Measurements from ENCODE around the gene CYP27B1.

The CYP27B1 gene

GRCh38 chr12:57781244-57781643 lies 14.4 kb upstream of the CYP27B1 start:
- Histone ChIP-seq H3K9me3 (ENCODE audit: control insufficient read depth, low read length) (no peaks in the 10 kb centered on the region), H3K9ac (no peak overlapping the region), H3K79me2 (peaks cover 14% of the 10 kb centered on the region), H3K36me3 (ENCODE audit: control insufficient read depth, insufficient read depth, low read length) (no peaks in the 10 kb centered on the region), H3K4me2 (ENCODE audit: low read length) (no peak overlapping the region), H3K4me3 (ENCODE audit: low read depth, low read length) (no peak overlapping the region), H2AFZ (no peak overlapping the region), H3K27ac (no peak overlapping the region), H3K4me1 (peaks cover 9% of the 10 kb centered on the region), H3K27me3 (ENCODE audit: control insufficient read depth, insufficient read depth, low read length) (no peaks in the 10 kb centered on the region)
- no peak for TF ChIP-seq CTCF (IDR thresholded peaks at IDR 0.05)

- H3K9ac ChIP-seq, result no peak overlapping the region
- no peak for TF ChIP-seq CTCF (IDR thresholded peaks at IDR 0.05)
- H3K4me1 ChIP-seq, result peaks cover 9% of the 10 kb centered on the region
- no peaks in the 10 kb centered on the region for H3K9me3 ChIP-seq (ENCODE audit: control insufficient read depth, low read length)
- H3K4me2 ChIP-seq (ENCODE audit: low read length), result no peak overlapping the region
- no peak overlapping the region for H2AFZ ChIP-seq
- H3K79me2 ChIP-seq, result peaks cover 14% of the 10 kb centered on the region
- H3K27me3 ChIP-seq (ENCODE audit: control insufficient read depth, insufficient read depth, low read length), result no peaks in the 10 kb centered on the region
- no peak overlapping the region for H3K27ac ChIP-seq
- H3K36me3 ChIP-seq (ENCODE audit: control insufficient read depth, insufficient read depth, low read length), result no peaks in the 10 kb centered on the region
- no peak overlapping the region for H3K4me3 ChIP-seq (ENCODE audit: low read depth, low read length)
Observed at GRCh38 chr12:57780284-57780897, 13.5 kb upstream of the CYP27B1 start.

GRCh38 chr12:57779736-57780135 lies 12.9 kb upstream of the CYP27B1 start:
- no peaks in the 10 kb centered on the region for H3K9me3 ChIP-seq (ENCODE audit: control insufficient read depth, low read length)
- TF ChIP-seq CTCF (IDR thresholded peaks at IDR 0.05), result no peak
- H3K36me3 ChIP-seq (ENCODE audit: control insufficient read depth, insufficient read depth, low read length), result no peaks in the 10 kb centered on the region
- peaks cover 14% of the 10 kb centered on the region for H3K79me2 ChIP-seq
- no peak overlapping the region for H2AFZ ChIP-seq
- no peak overlapping the region for H3K27ac ChIP-seq
- no peaks in the 10 kb centered on the region for H3K27me3 ChIP-seq (ENCODE audit: control insufficient read depth, insufficient read depth, low read length)
- H3K9ac ChIP-seq, result no peak overlapping the region
- H3K4me1 ChIP-seq, result peaks cover 9% of the 10 kb centered on the region
- no peak overlapping the region for H3K4me3 ChIP-seq (ENCODE audit: low read depth, low read length)
- no peak overlapping the region for H3K4me2 ChIP-seq (ENCODE audit: low read length)

- Histone ChIP-seq H3K9ac (no peak overlapping the region), H3K4me1 (peaks cover 9% of the 10 kb centered on the region), H3K4me2 (ENCODE audit: low read length) (no peak overlapping the region), H3K27me3 (ENCODE audit: control insufficient read depth, insufficient read depth, low read length) (no peaks in the 10 kb centered on the region), H2AFZ (no peak overlapping the region), H3K27ac (no peak overlapping the region), H3K79me2 (peaks cover 5% of the 10 kb centered on the region), H3K4me3 (ENCODE audit: low read depth, low read length) (no peak overlapping the region), H3K36me3 (ENCODE audit: control insufficient read depth, insufficient read depth, low read length) (no peaks in the 10 kb centered on the region), H3K9me3 (ENCODE audit: control insufficient read depth, low read length) (no peaks in the 10 kb centered on the region)
- no peak for TF ChIP-seq CTCF (IDR thresholded peaks at IDR 0.05)
Observed at GRCh38 chr12:57777911-57778310, 11.0 kb upstream of the CYP27B1 start.

- Histone ChIP-seq H3K4me3 (ENCODE audit: low read depth, low read length) (no peak overlapping the region), H3K9me3 (ENCODE audit: control insufficient read depth, low read length) (no peaks in the 10 kb centered on the region), H3K27me3 (ENCODE audit: control insufficient read depth, insufficient read depth, low read length) (no peaks in the 10 kb centered on the region), H3K79me2 (peaks cover 2% of the 10 kb centered on the region), H2AFZ (no peak overlapping the region), H3K27ac (no peak overlapping the region), H3K4me1 (peaks cover 10% of the 10 kb centered on the region), H3K9ac (no peak overlapping the region), H3K4me2 (ENCODE audit: low read length) (no peak overlapping the region), H3K36me3 (ENCODE audit: control insufficient read depth, insufficient read depth, low read length) (no peaks in the 10 kb centered on the region)
- TF ChIP-seq CTCF (IDR thresholded peaks at IDR 0.05), result no peak
Observed at GRCh38 chr12:57777367-57777766, 10.5 kb upstream of the CYP27B1 start.
